ENCODE measurements around the gene KCTD16.

Gene KCTD16

DNA sequence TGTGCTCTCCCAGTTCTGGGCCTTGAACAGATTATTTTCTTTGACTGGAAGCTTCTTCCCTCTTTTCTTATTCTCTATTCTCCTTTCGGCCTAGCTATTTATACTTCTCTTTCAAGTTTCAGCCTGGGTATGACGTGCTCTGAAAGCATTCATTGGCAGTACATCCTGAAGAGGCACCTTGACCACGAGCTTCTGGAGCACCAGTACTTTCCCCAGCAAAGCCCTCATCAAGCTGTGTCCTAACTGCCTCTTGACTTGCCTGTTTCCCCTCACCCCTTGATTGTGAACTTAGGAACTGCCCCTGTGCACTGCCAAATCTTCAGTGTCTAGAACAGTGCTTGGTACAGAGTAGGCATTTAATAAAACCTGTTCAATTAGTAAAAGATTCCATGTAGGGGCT, 154.9 kb downstream of the KCTD16 start:
- Histone ChIP-seq H3K9me3 (ENCODE audit: control insufficient read depth, insufficient read depth, low read length) (no peaks in the 10 kb centered on the region), H3K36me3 (ENCODE audit: control insufficient read depth, insufficient read depth, low read length) (no peaks in the 10 kb centered on the region), H3K27me3 (ENCODE audit: control insufficient read depth, insufficient read depth, low read length) (no peaks in the 10 kb centered on the region), H3K27ac (ENCODE audit: low read length) (no peak overlapping the region), H3K4me1 (ENCODE audit: control insufficient read depth, insufficient read depth, low read length) (no peaks in the 10 kb centered on the region), H3K4me3 (ENCODE audit: low read length) (no peak overlapping the region)
- WGBS (ENCODE audit: insufficient coverage, insufficient read length): no CpG with 5 or more reads among the region's 3 CpGs
- DNase-seq (ENCODE audit: low read depth, low spot score): no peak

DNA sequence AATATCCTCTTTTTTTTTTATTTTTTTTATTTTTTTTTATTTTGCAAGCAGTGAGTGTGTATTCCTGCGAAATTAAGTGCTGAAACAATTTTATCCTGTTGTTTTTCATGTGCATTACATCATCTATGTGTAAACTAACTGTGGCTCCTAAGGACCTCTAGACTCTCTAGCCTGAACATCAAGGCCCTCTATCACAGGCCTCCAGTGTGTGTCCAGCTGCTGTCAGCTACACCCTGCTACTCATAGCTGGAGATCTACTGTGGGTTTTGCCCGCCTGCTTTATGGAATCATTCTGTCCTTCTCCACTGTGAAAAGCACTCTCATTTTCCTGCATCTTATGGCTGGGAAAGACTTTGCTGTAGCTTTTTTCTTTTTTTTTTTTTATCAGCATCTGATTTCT, 157.8 kb downstream of the KCTD16 start:
- H3K36me3 ChIP-seq (ENCODE audit: control insufficient read depth, insufficient read depth, low read length): no peaks in the 10 kb centered on the region
- no peaks in the 10 kb centered on the region for H3K27me3 ChIP-seq (ENCODE audit: control insufficient read depth, insufficient read depth, low read length)
- no peak overlapping the region for H3K4me3 ChIP-seq (ENCODE audit: low read length)
- no peaks in the 10 kb centered on the region for H3K9me3 ChIP-seq (ENCODE audit: control insufficient read depth, insufficient read depth, low read length)
- H3K27ac ChIP-seq (ENCODE audit: low read length): no peak overlapping the region
- DNase-seq (ENCODE audit: low read depth, low spot score): no peak
- H3K4me1 ChIP-seq (ENCODE audit: control insufficient read depth, insufficient read depth, low read length): no peaks in the 10 kb centered on the region
- no CpG with 5 or more reads among the region's 2 CpGs for WGBS (ENCODE audit: insufficient coverage, insufficient read length)

GRCh38 chr5:144328980-144329379, 158.3 kb downstream of the KCTD16 start:
- Histone ChIP-seq H3K36me3 (ENCODE audit: control insufficient read depth, insufficient read depth, low read length) (no peaks in the 10 kb centered on the region), H3K27me3 (ENCODE audit: control insufficient read depth, insufficient read depth, low read length) (no peaks in the 10 kb centered on the region), H3K9me3 (ENCODE audit: control insufficient read depth, insufficient read depth, low read length) (no peaks in the 10 kb centered on the region), H3K27ac (ENCODE audit: low read length) (no peak overlapping the region), H3K4me1 (ENCODE audit: control insufficient read depth, insufficient read depth, low read length) (no peaks in the 10 kb centered on the region), H3K4me3 (ENCODE audit: low read length) (no peak overlapping the region)
- no peak for DNase-seq (ENCODE audit: low read depth, low spot score)

DNA sequence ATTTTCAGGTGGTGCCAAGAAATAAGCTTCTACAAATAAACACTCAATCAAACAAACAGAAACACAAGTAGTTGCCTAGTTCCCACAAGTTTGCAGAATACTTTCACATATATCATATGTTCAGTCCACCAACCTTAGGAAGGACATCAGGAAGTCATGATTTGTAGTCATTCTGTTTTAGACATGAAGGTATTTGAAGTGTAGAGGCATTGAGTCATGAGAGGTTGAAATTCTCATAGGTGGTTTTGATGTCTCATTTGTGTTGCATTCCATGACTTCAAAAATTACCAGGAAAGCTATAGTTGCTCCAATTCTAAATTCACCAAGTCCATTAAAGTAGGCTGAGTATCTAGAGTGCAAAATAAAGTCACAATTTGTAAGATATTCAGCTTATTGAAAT, 159.0 kb downstream of the KCTD16 start:
- no peak for DNase-seq (ENCODE audit: low read depth, low spot score)
- H3K4me3 ChIP-seq (ENCODE audit: low read length): no peak overlapping the region
- no peak overlapping the region for H3K27ac ChIP-seq (ENCODE audit: low read length)
- no peaks in the 10 kb centered on the region for H3K4me1 ChIP-seq (ENCODE audit: control insufficient read depth, insufficient read depth, low read length)
- no peaks in the 10 kb centered on the region for H3K36me3 ChIP-seq (ENCODE audit: control insufficient read depth, insufficient read depth, low read length)
- H3K27me3 ChIP-seq (ENCODE audit: control insufficient read depth, insufficient read depth, low read length): no peaks in the 10 kb centered on the region
- no peaks in the 10 kb centered on the region for H3K9me3 ChIP-seq (ENCODE audit: control insufficient read depth, insufficient read depth, low read length)

DNA sequence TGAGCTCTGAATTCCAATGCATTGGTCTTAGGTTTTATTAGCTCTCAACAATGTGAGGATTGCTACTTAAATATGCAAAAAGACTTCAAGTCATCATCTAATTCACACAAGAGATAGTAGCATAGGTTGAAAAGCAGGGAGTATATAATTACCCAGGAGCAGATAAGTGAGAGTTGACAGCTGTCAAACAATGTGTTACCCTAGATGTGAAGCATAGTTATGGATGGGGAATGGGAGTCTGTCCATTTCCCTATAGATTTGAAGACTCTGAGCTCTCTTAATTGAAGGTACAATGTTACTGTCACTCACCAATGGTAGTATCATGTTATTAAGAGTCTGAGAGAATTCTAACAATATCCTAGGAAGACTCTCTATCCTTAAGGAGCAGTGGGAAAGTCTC, 160.7 kb downstream of the KCTD16 start:
- Histone ChIP-seq H3K36me3 (ENCODE audit: control insufficient read depth, insufficient read depth, low read length) (no peaks in the 10 kb centered on the region), H3K9me3 (ENCODE audit: control insufficient read depth, insufficient read depth, low read length) (no peaks in the 10 kb centered on the region), H3K4me1 (ENCODE audit: control insufficient read depth, insufficient read depth, low read length) (no peaks in the 10 kb centered on the region), H3K27me3 (ENCODE audit: control insufficient read depth, insufficient read depth, low read length) (no peaks in the 10 kb centered on the region), H3K4me3 (ENCODE audit: low read length) (no peak overlapping the region), H3K27ac (ENCODE audit: low read length) (no peak overlapping the region)
- no peak for DNase-seq (ENCODE audit: low read depth, low spot score)

DNA sequence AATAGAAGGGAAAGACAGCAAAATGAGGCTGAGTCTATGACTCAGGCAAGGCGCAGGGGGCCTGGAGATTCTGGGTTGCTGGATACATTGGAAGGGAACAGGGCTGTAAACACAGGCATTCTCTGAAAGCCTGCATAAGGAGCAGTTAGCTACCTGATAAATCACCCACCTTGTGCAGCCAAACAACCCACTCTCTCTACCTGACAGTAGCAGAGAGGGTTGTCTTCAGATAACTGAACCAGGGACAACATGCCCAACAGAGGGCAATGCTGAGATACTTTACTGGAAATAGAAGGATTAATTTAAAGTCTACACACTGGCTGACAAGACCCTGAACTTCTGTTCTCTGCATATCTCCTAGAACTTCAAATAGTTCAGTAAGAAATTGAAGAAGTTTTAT, 161.6 kb downstream of the KCTD16 start:
- peak; percentile 22 for DNase-seq (ENCODE audit: low read depth, low spot score)
- H3K4me1 ChIP-seq (ENCODE audit: control insufficient read depth, insufficient read depth, low read length): no peaks in the 10 kb centered on the region
- H3K27ac ChIP-seq (ENCODE audit: low read length): no peak overlapping the region
- WGBS (ENCODE audit: insufficient coverage, insufficient read length): no CpG with 5 or more reads among the region's 1 CpG
- no peaks in the 10 kb centered on the region for H3K9me3 ChIP-seq (ENCODE audit: control insufficient read depth, insufficient read depth, low read length)
- H3K36me3 ChIP-seq (ENCODE audit: control insufficient read depth, insufficient read depth, low read length): no peaks in the 10 kb centered on the region
- no peak overlapping the region for H3K4me3 ChIP-seq (ENCODE audit: low read length)
- no peaks in the 10 kb centered on the region for H3K27me3 ChIP-seq (ENCODE audit: control insufficient read depth, insufficient read depth, low read length)

DNA sequence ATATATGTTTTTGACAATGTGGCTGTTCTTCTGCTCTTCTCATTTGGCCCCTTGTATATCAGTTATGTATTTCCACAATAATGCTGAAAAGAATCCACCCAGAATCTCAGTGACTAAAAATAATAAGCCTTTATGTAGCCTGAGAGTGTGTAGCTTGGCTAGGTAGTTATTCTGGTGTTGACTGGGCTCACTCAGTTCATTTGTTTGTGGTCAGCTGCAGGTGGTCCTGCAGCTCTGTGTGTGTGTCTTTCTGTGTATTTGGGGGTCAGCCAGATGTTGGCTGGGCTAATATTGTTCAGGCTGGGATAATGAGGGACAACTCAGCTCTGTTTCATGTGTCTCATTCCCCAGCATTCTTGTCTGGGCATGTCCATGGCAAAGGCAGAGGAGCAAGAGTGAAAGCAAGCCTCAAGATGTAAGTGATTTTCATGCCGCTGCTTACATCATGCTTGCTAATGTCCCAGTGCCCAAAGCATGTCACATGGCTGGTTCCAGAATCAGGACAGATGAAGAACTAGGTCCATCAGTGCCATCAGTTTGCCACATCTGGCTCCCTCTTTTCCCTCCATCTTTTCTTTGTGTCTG, 162.8 kb downstream of the KCTD16 start:
- no CpG with 5 or more reads among the region's 1 CpG for WGBS (ENCODE audit: insufficient coverage, insufficient read length)
- no peak overlapping the region for H3K4me3 ChIP-seq (ENCODE audit: low read length)
- no peak overlapping the region for H3K27ac ChIP-seq (ENCODE audit: low read length)
- no peaks in the 10 kb centered on the region for H3K27me3 ChIP-seq (ENCODE audit: control insufficient read depth, insufficient read depth, low read length)
- no peak for DNase-seq (ENCODE audit: low read depth, low spot score)
- no peaks in the 10 kb centered on the region for H3K4me1 ChIP-seq (ENCODE audit: control insufficient read depth, insufficient read depth, low read length)
- H3K36me3 ChIP-seq (ENCODE audit: control insufficient read depth, insufficient read depth, low read length): no peaks in the 10 kb centered on the region
- no peaks in the 10 kb centered on the region for H3K9me3 ChIP-seq (ENCODE audit: control insufficient read depth, insufficient read depth, low read length)

GRCh38 chr5:144335561-144335960, 164.9 kb downstream of the KCTD16 start:
- no peaks in the 10 kb centered on the region for H3K36me3 ChIP-seq (ENCODE audit: control insufficient read depth, insufficient read depth, low read length)
- H3K9me3 ChIP-seq (ENCODE audit: control insufficient read depth, insufficient read depth, low read length): no peaks in the 10 kb centered on the region
- H3K4me1 ChIP-seq (ENCODE audit: control insufficient read depth, insufficient read depth, low read length): no peaks in the 10 kb centered on the region
- no peak overlapping the region for H3K27ac ChIP-seq (ENCODE audit: low read length)
- no peak overlapping the region for H3K4me3 ChIP-seq (ENCODE audit: low read length)
- WGBS (ENCODE audit: insufficient coverage, insufficient read length): no CpG with 5 or more reads among the region's 1 CpG
- no peaks in the 10 kb centered on the region for H3K27me3 ChIP-seq (ENCODE audit: control insufficient read depth, insufficient read depth, low read length)
- DNase-seq (ENCODE audit: low read depth, low spot score): no peak

DNA sequence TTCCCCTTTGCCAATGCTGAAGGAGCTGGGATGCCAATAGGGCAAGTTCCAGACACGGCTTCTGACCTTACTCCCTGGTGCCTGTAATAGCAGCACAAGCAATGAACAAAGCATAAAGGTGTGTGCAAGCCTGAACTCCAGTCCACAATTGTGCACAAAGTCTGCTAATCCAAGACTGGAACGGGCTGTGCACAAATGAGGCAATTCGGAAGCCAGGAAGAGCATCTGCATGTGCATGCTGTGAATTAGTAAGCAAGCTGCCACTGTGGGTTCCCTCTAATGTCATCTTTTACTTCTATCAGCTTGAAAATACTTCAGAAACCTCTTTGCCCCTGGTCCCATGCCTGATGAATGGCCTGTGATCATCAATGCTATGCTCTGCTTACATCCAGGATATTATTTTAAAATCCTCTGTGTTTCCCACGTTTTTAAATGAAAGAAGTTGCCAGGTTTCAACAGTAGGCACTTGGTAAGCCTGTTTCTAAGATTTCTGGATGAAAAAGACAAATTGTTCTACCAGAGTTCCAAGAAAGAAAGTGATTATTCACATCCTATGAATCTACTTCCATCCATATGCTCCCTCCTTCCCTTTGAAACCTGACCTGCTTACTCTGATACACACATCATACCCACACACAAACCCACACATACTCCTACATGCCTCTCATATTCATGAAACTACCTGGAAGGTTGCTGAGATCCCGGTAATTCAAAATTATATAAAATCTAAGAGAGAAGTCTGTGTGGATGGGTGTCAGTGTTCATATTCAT, 165.7 kb downstream of the KCTD16 start:
- no CpG with 5 or more reads among the region's 5 CpGs for WGBS (ENCODE audit: insufficient coverage, insufficient read length)
- Histone ChIP-seq H3K9me3 (ENCODE audit: control insufficient read depth, insufficient read depth, low read length) (no peaks in the 10 kb centered on the region), H3K4me1 (ENCODE audit: control insufficient read depth, insufficient read depth, low read length) (no peaks in the 10 kb centered on the region), H3K4me3 (ENCODE audit: low read length) (no peak overlapping the region), H3K36me3 (ENCODE audit: control insufficient read depth, insufficient read depth, low read length) (no peaks in the 10 kb centered on the region), H3K27me3 (ENCODE audit: control insufficient read depth, insufficient read depth, low read length) (no peaks in the 10 kb centered on the region), H3K27ac (ENCODE audit: low read length) (no peak overlapping the region)
- no peak for DNase-seq (ENCODE audit: low read depth, low spot score)

DNA sequence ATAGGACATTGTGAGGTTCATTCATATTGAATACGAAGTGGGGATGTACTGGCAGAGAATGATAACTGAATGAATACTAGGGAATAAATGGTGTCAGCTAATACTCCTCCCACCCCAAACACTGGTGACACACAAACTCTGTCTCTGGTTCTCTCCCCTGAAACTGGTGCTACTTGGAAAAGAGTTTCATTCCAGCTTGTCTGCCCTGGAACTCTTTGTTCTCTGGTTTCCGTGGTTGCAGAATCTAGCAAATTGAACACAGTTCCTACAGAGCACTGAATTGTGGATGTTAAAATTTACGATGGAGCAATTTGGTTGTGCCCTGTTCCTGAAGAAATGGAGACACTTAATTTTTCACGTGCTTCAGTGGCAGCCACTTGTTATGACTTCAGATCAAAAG, 181.7 kb downstream of the KCTD16 start:
- WGBS (ENCODE audit: insufficient coverage, insufficient read length): no CpG with 5 or more reads among the region's 4 CpGs

DNA sequence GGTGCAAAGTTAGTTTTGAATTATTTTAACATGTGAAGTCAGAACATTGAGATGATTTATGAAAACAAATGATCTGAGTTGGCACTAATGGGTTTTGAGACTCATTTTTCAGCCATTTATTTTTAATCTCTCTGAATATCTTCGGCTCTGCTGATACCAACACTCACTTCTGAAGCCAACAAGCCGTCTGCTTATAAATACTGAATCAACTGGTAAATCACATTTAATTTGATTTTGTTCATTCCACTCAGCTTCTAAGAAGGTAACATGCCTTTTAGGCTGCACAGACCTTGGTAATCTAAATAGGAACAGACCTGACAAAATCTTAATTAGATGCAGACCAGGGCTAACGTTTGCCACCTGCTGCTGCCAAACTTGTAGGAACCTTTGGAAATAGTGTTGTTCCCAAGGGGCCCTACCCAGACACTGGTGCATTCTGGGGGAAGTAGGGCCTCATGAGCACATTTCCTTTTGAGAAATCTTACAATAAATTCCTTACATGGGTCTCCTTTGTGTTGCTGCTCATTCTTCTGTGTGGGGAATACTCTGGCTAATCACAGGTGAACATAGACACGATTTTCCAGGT, 182.2 kb downstream of the KCTD16 start:
- peaks cover 2% of the 10 kb centered on the region; the same call in 1 of the 2 replicates for H3K4me1 ChIP-seq (ENCODE audit: control insufficient read depth, insufficient read depth, low read length)
- no peak overlapping the region for H3K27ac ChIP-seq (ENCODE audit: low read length)
- no peak for DNase-seq (ENCODE audit: low read depth, low spot score)
- no peaks in the 10 kb centered on the region for H3K36me3 ChIP-seq (ENCODE audit: control insufficient read depth, insufficient read depth, low read length)
- H3K9me3 ChIP-seq (ENCODE audit: control insufficient read depth, insufficient read depth, low read length): no peaks in the 10 kb centered on the region
- no CpG with 5 or more reads among the region's 4 CpGs for WGBS (ENCODE audit: insufficient coverage, insufficient read length)
- H3K4me3 ChIP-seq (ENCODE audit: low read length): no peak overlapping the region
- peaks cover 12% of the 10 kb centered on the region; the same call in 1 of the 2 replicates for H3K27me3 ChIP-seq (ENCODE audit: control insufficient read depth, insufficient read depth, low read length)

More for the DNA sequence above, 181.7 kb downstream of the KCTD16 start:
- H3K9me3 ChIP-seq (ENCODE audit: control insufficient read depth, insufficient read depth, low read length): no peaks in the 10 kb centered on the region
- peaks cover 11% of the 10 kb centered on the region; the same call in 1 of the 2 replicates for H3K27me3 ChIP-seq (ENCODE audit: control insufficient read depth, insufficient read depth, low read length)
- H3K4me1 ChIP-seq (ENCODE audit: control insufficient read depth, insufficient read depth, low read length): peaks cover 2% of the 10 kb centered on the region; the same call in 1 of the 2 replicates
- no peak overlapping the region for H3K4me3 ChIP-seq (ENCODE audit: low read length)
- no peaks in the 10 kb centered on the region for H3K36me3 ChIP-seq (ENCODE audit: control insufficient read depth, insufficient read depth, low read length)
- H3K27ac ChIP-seq (ENCODE audit: low read length): no peak overlapping the region
- DNase-seq (ENCODE audit: low read depth, low spot score): no peak

All from iPS DF 6.9 (cell line).